Hepatocyte (in vitro differentiated cells): ENCODE measurements around the gene RPA3. TPM values are rescaled to one million over a fixed set of nuclear protein-coding genes. Genes with fewer than 3 reads are reported as not detected.

Experiments used
- DNase-seq: peaks from one replicate; pipeline ENCODE4 v3.0.0-alpha.2; 2016; ENCODE audit warnings: low spot score
- H2AFZ ChIP-seq: fragments of 200-600 bp; sonication (generic); 2 replicates; pipeline ENCODE4 v1.6.0; 2016; ENCODE audit warnings: antibody characterized with exemption, mild to moderate bottlenecking
- H3K27ac ChIP-seq: fragments of 200-600 bp; sonication (generic); 2 replicates; pipeline ENCODE4 v1.5.1; 2016; ENCODE audit warnings: mild to moderate bottlenecking
- H3K27me3 ChIP-seq: fragments of 200-600 bp; sonication (generic); 2 replicates; pipeline ENCODE4 v1.6.1; 2016
- H3K36me3 ChIP-seq: fragments of 200-600 bp; sonication (generic); replicated peaks from 2 replicates; pipeline ENCODE4 v1.5.1; 2016; ENCODE audit warnings: low read depth; ENCODE audit not compliant: insufficient read depth
- H3K4me1 ChIP-seq: fragments of 200-600 bp; sonication (generic); 2 replicates; pipeline ENCODE4 v1.5.1; 2016; ENCODE audit warnings: mild to moderate bottlenecking, moderate library complexity; ENCODE audit not compliant: insufficient read depth
- H3K4me2 ChIP-seq: fragments of 200-600 bp; sonication (generic); 2 replicates; pipeline ENCODE4 v1.6.0; 2016
- H3K4me3 ChIP-seq: fragments of 200-600 bp; sonication (generic); 2 replicates; pipeline ENCODE4 v1.5.1; 2016; ENCODE audit warnings: mild to moderate bottlenecking
- H3K79me2 ChIP-seq: fragments of 200-600 bp; sonication (generic); 2 replicates; pipeline ENCODE4 v1.6.0; 2017; ENCODE audit warnings: mild to moderate bottlenecking
- H3K9me2 ChIP-seq: fragments of 200-600 bp; sonication (generic); replicated peaks from 2 replicates; pipeline ENCODE4 v1.6.0; 2017; ENCODE audit warnings: mild to moderate bottlenecking; ENCODE audit not compliant: insufficient read depth
- H3K9me3 ChIP-seq: fragments of 200-600 bp; sonication (generic); 2 replicates; pipeline ENCODE4 v1.5.1; 2016; ENCODE audit warnings: low read depth, mild to moderate bottlenecking
- H4K20me1 ChIP-seq: fragments of 200-600 bp; sonication (generic); 2 replicates; pipeline ENCODE4 v1.6.0; 2016; ENCODE audit warnings: mild to moderate bottlenecking; ENCODE audit not compliant: insufficient read depth, poor library complexity, severe bottlenecking
- CTCF ChIP-seq: fragments of 200-600 bp; sonication (generic); IDR thresholded peaks from 2 replicates; pipeline ENCODE4 v1.5.1; 2016; ENCODE audit warnings: antibody characterized with exemption, mild to moderate bottlenecking; ENCODE audit not compliant: poor library complexity
- EZH2 ChIP-seq: fragments of 200-600 bp; sonication (generic); IDR thresholded peaks from 2 replicates; pipeline ENCODE4 v1.6.1; 2016; ENCODE audit warnings: antibody characterized with exemption, mild to moderate bottlenecking, borderline replicate concordance
- EZH2phosphoT487 ChIP-seq: fragments of 200-600 bp; sonication (generic); IDR thresholded peaks from one replicate; pipeline ENCODE4 v1.6.1; 2018; ENCODE audit warnings: antibody characterized with exemption, mild to moderate bottlenecking, low read depth, moderate library complexity; ENCODE audit not compliant: unreplicated experiment, severe bottlenecking
- WGBS: methylation state at CpG from one replicate; pipeline ENCODE4 v1.1.6; 2016; ENCODE audit warnings: low lambda C conversion rate; ENCODE audit errors: missing lambda C conversion rate; 5-methylcytosine and 5-hydroxymethylcytosine counted together
- polyA plus RNA-seq: library from polyadenylated mRNA; unstranded; fragments of >200 nt; fragmentation: Nextera tagmentation; extraction: Ambion mirVana; gene quantifications from 2 replicates; pipeline ENCODE4 v1.2.1, GENCODE V29; 2016
- total RNA-seq: library from RNA; depleted of rRNA; stranded (reverse); fragments of >200 nt; gene quantifications from 2 replicates; pipeline ENCODE4 v1.2.3, GENCODE V29; 2014

RPA3 gene
- total and polyA plus RNA-seq, 2 experiments from 2014 or later = 17.3 to 38.2 TPM

- peak; percentile 16 for DNase-seq
- no peaks in the 10 kb centered on the region for H3K9me3 ChIP-seq
- no peaks in the 10 kb centered on the region for H3K4me1 ChIP-seq
- no peaks in the 10 kb centered on the region for H4K20me1 ChIP-seq
- peaks cover 71% of the 10 kb centered on the region for H3K79me2 ChIP-seq
- no peak overlapping the region for H3K4me3 ChIP-seq
- WGBS = 57% methylated on average over 3 of the region's 3 CpGs
- no peak overlapping the region for H3K4me2 ChIP-seq
- no peaks in the 10 kb centered on the region for H3K27me3 ChIP-seq
- H2AFZ ChIP-seq = no peak overlapping the region
- H3K36me3 ChIP-seq = no peaks in the 10 kb centered on the region
- no peaks in the 10 kb centered on the region for H3K9me2 ChIP-seq
- no peak overlapping the region for H3K27ac ChIP-seq
- TF ChIP-seq EZH2 = no peak
- peak; percentile 24 for TF ChIP-seq CTCF
- no peak for TF ChIP-seq EZH2phosphoT487
Measured at GRCh38 chr7:7653593-7654187, 64.7 kb downstream of the RPA3 start.

- H3K27ac ChIP-seq = no peak overlapping the region
- H3K4me1 ChIP-seq = no peaks in the 10 kb centered on the region
- H4K20me1 ChIP-seq = no peaks in the 10 kb centered on the region
- TF ChIP-seq EZH2phosphoT487 (no peak), CTCF (no peak)
- no peak overlapping the region for H2AFZ ChIP-seq
- no peak overlapping the region for H3K4me2 ChIP-seq
- H3K4me3 ChIP-seq = no peak overlapping the region
- H3K9me3 ChIP-seq = no peaks in the 10 kb centered on the region
- peaks cover 75% of the 10 kb centered on the region for H3K79me2 ChIP-seq
- no peak for DNase-seq
- WGBS = 92% methylated on average over 1 of the region's 1 CpG
- no peaks in the 10 kb centered on the region for H3K27me3 ChIP-seq
- no peaks in the 10 kb centered on the region for H3K36me3 ChIP-seq
- H3K9me2 ChIP-seq = no peaks in the 10 kb centered on the region
Measured at GRCh38 chr7:7652798-7653540, 65.4 kb downstream of the RPA3 start.

- DNase-seq = no peak
- Histone ChIP-seq H3K4me2 (no peak overlapping the region), H3K27me3 (no peaks in the 10 kb centered on the region), H2AFZ (no peak overlapping the region), H3K27ac (no peak overlapping the region), H3K4me3 (no peak overlapping the region), H3K36me3 (no peaks in the 10 kb centered on the region), H3K4me1 (no peaks in the 10 kb centered on the region), H3K9me3 (no peaks in the 10 kb centered on the region), H3K9me2 (no peaks in the 10 kb centered on the region), H3K79me2 (peaks cover 79% of the 10 kb centered on the region), H4K20me1 (no peaks in the 10 kb centered on the region)
- TF ChIP-seq CTCF = no peak
- no peak for TF ChIP-seq EZH2
- TF ChIP-seq EZH2phosphoT487 = no peak
- 59% methylated on average over 3 of the region's 3 CpGs for WGBS
Measured at GRCh38 chr7:7651479-7651878, 66.9 kb downstream of the RPA3 start.
